ENCODE data around the gene TCF12.

Gene TCF12

GRCh38 chr15:57320631-57321220 lies 402.3 kb downstream of the TCF12 start:
- TF ChIP-seq, protein P1, sequence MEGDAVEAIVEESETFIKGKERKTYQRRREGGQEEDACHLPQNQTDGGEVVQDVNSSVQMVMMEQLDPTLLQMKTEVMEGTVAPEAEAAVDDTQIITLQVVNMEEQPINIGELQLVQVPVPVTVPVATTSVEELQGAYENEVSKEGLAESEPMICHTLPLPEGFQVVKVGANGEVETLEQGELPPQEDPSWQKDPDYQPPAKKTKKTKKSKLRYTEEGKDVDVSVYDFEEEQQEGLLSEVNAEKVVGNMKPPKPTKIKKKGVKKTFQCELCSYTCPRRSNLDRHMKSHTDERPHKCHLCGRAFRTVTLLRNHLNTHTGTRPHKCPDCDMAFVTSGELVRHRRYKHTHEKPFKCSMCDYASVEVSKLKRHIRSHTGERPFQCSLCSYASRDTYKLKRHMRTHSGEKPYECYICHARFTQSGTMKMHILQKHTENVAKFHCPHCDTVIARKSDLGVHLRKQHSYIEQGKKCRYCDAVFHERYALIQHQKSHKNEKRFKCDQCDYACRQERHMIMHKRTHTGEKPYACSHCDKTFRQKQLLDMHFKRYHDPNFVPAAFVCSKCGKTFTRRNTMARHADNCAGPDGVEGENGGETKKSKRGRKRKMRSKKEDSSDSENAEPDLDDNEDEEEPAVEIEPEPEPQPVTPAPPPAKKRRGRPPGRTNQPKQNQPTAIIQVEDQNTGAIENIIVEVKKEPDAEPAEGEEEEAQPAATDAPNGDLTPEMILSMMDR (IDR thresholded peaks at IDR 0.05): no peak
- DNase-seq: peak in 1 of 2 donors; percentile 71
- Histone ChIP-seq H3K36me3 (no peaks in the 10 kb centered on the region), H3K4me3 (no peak overlapping the region), H3K4me1 (peaks cover 0 to 14% (median 8%) of the 10 kb centered on the region in 4 donors), H3K27ac (peak overlapping the region; percentile 1 to 37), H3K9me3 (no peaks in the 10 kb centered on the region), H3K27me3 (no peaks in the 10 kb centered on the region)
- intact Hi-C loops (cut with DNase I; ENCODE audit: low total_unique reads): no loop called here

DNA sequence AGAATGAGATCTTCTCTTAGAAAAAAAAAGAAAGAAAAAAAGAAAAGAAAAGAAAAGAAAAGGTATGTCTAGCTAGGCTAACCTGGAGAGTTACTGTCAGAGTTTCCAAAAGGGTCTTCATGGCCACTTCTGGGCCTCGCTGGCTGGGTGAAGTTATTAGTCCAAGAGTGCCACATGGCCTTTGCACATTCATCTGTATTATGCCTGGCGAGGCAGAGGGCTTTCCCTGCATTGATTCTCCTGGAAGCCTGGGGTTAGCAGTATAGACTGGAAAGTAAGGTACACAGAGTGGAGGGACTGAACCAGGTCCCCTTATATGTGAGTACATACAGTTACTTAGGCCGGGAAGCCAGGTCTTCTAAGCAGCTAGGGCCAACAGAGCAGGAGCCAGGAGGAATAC lies 403.0 kb downstream of the TCF12 start:
- Histone ChIP-seq H3K27ac (peak overlapping the region in 1 of 2 donors; percentile 1), H3K36me3 (no peaks in the 10 kb centered on the region), H3K27me3 (no peaks in the 10 kb centered on the region), H3K9me3 (no peaks in the 10 kb centered on the region), H3K4me3 (no peak overlapping the region), H3K4me1 (peaks cover 0 to 14% (median 8%) of the 10 kb centered on the region in 4 donors)
- no peak for DNase-seq
- TF ChIP-seq, protein P1 (IDR thresholded peaks at IDR 0.05): no peak
- intact Hi-C loops (cut with DNase I; ENCODE audit: low total_unique reads): no loop called here

DNA sequence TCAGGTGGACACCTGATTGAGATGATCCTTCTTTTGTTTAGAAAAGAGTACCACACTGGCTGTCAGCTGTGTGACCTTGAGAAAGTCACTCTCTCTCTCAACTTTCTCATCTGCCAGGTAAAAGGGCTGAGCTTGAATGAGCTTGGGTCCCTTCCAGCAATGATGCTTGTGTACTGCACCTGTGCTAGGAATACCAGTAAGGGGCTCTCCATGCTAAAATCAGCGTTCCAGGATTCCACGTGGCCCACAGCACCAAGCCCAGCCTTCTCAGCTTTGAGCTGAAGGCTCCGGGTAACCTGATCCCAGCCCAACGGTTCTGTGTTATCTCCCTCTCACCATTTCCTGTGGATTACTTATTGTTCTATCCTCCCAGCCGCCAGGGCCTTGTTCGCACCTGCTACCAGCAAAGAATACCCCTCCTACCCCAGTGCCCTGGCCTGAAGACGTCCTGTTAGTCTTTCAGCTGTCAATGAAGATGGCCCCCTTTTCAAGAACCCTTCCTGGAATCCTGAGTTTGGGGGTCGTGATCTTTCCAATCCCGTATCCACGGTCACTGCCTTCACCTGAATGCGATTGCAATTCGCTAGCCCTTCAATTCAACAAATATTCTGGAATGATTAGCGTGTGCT lies 403.6 kb downstream of the TCF12 start:
- Histone ChIP-seq H3K4me1 (peaks cover 0 to 14% (median 8%) of the 10 kb centered on the region in 4 donors), H3K36me3 (no peaks in the 10 kb centered on the region), H3K27me3 (no peaks in the 10 kb centered on the region), H3K9me3 (no peaks in the 10 kb centered on the region), H3K27ac (no peak overlapping the region), H3K4me3 (no peak overlapping the region)
- no peak for DNase-seq
- intact Hi-C loops (cut with DNase I; ENCODE audit: low total_unique reads): no loop called here
- TF ChIP-seq, protein P1 (IDR thresholded peaks at IDR 0.05): no peak

- H3K27ac ChIP-seq: no peak overlapping the region
- H3K27me3 ChIP-seq: no peaks in the 10 kb centered on the region
- H3K4me1 ChIP-seq: peaks cover 0 to 14% (median 8%) of the 10 kb centered on the region in 4 donors
- intact Hi-C loops (cut with DNase I; ENCODE audit: low total_unique reads): no loop called here
- no peaks in the 10 kb centered on the region for H3K9me3 ChIP-seq
- H3K4me3 ChIP-seq: no peak overlapping the region
- no peaks in the 10 kb centered on the region for H3K36me3 ChIP-seq
- no peak for DNase-seq
- TF ChIP-seq, protein P1 (IDR thresholded peaks at IDR 0.05): no peak
Measured at GRCh38 chr15:57322602-57323250, 404.3 kb downstream of the TCF12 start.

DNA sequence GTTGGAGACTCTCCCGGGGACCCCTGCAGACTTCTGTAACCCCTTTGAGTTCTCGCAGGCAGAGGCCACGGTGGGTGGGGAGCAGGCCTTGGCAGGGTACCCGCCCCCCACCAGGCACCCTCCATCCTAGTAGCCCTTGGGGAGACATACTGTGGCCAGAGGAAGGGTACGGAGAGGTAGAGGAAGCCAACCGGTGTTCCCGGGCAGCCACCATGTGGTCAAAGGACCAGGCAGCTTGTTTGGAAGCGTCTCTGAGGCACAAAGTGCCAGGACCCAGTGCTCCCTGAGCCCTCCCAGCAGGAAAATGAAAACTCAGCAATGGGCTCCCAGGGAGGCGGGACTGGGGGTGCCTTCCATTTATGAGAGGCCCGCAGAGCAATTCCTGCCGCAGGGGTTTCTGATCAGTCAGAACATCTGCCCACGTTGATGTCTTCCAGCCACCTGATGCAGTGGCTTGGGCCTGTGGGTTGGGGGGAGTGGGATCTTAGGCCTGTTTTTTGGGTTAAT lies 404.9 kb downstream of the TCF12 start:
- Histone ChIP-seq H3K36me3 (no peaks in the 10 kb centered on the region), H3K27me3 (no peaks in the 10 kb centered on the region), H3K4me1 (peaks cover 0 to 14% (median 8%) of the 10 kb centered on the region in 4 donors), H3K4me3 (no peak overlapping the region), H3K9me3 (no peaks in the 10 kb centered on the region), H3K27ac (no peak overlapping the region)
- TF ChIP-seq, protein P1 (IDR thresholded peaks at IDR 0.05): no peak
- intact Hi-C loops (cut with DNase I; ENCODE audit: low total_unique reads): no loop called here
- no peak for DNase-seq
